NCI-H2107 (cell line): Measurements from ENCODE around the gene UBE2O.
A peak's percentile ranks its signal among the peaks of the same experiment; 100 is the strongest.

Experiments used
- DNase-seq: peaks from one replicate; lab custom pipeline; 2025; lab: John Stamatoyannopoulos, UW

UBE2O gene

DNA sequence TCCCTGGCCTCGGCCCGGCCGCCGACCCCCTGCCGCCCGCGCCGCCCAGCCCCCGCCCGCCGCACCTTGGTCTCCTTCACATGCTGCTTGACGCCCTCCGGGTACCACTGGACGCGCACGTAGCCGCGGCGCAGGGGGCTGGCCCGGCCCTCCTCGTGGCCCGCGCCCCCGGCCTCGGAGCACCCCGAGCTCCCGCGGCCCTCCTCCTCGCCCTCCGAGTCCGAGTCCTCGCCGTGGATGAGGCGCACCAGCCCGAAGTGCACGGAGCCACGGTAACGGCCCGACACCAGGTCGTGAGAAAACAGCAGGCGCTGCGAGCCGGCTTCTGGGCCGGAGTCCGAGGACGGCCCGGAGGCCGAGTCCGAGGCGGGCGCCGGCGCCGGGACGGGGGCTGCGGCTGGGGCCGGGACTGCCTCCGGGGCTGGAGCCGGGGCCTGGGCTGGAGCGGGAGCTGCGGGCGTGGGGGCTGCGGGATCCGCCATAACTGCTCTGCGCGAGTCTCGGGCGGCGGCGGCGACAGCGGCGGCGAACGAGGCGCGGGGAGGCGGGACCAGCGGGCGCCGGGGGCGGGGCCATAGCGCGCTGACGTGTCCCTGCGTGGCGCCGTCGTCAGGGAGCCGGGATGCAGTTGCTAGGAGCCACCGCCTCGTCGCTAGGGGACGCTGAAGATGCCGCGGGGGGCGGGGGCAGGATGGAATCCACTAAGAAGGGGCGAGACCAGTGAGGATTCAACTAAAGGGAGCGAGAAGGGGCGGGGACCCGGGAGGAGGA is at the start of gene UBE2O:
TSS of gene UBE2O (minus strand) at position 493 of the 771 bp plus-strand sequence. CDS start at position 482, 11 bp downstream.
- DNase-seq = peak; percentile 78

DNA sequence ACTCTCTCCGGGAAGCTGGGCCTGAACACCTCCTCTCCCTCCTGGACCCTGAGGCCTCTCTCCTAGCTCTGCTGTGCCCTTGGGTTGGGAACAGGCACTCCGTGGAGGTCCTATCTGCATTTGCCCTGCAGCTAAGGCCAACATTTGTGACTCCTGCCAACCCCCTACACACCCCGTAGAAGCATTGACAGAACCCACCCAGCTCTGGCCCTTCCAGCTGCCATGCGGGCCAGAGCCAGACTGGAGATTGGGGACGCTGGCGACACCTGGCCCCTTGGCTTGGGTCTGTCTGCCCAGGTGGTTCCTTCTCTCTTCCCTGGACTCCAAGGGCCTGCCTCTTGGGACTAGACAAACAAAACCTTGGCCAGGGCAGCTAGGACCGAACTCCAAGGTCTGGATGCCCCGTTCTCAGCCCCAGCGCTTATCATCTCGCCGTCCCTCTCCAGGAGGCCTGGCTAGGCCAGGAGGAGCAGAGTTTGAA is 48.9 kb upstream of the UBE2O start:
- DNase-seq = no peak

DNA sequence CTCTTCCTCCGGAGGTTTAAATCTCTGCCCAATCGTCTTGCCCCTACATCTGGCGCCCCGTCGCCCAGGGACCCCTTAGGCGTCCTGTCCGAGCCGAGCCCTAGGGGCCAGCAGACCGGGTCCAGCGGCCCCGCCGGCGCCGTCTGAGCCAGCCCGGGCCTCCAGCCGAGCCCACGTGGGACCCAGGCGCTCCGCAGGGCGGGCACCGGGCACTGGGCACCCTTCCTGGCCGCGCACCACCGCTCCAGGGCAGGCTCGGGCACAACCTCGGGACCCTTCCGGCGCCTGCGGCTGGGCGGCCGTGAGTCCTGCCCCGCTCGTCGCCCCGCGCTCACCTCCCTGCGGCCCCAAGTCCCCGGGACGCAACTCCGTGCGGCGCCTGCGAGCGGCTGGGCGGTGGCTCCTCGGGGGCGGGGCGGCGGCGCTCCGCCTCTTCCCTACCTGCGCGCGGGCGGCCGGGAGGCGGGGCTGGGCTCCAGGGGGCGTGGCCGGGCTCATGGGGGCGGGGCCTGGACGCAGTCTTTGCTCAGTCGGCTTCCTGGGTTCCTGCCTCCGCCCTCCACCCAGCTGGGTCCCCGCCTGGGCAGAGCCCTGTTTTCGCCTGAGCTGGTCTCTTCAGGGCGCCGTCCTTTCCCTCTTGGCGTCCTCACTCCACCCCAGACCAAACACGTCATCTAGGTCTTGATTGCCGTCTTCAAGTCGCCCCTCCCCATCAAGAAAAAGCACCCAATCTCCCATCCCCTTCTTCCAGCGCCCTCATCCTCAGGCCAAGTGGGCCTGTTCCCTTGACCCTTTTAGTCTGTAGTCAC is 48.3 kb upstream of the UBE2O start, which contains the start of gene RHBDF2:
TSS of gene RHBDF2 (minus strand) at position 406 of the 809 bp plus-strand sequence. CDS start 19,899 bp downstream, outside the sequence.
- peak; percentile 58 for DNase-seq

DNA sequence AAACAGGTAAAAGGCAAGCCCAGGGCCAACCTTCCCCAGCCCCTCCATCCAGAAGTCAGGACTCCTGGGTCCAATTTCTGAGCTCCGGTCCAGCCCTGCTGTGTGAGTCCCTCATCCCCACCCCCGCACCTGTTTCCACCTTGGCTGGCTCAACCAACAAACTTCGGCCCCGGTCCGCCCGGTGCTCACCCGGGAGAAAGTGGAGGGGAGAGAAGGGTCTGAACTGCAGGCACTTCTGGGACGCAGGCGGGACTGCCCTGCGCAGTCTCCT is 47.7 kb upstream of the UBE2O start:
- DNase-seq = no peak

DNA sequence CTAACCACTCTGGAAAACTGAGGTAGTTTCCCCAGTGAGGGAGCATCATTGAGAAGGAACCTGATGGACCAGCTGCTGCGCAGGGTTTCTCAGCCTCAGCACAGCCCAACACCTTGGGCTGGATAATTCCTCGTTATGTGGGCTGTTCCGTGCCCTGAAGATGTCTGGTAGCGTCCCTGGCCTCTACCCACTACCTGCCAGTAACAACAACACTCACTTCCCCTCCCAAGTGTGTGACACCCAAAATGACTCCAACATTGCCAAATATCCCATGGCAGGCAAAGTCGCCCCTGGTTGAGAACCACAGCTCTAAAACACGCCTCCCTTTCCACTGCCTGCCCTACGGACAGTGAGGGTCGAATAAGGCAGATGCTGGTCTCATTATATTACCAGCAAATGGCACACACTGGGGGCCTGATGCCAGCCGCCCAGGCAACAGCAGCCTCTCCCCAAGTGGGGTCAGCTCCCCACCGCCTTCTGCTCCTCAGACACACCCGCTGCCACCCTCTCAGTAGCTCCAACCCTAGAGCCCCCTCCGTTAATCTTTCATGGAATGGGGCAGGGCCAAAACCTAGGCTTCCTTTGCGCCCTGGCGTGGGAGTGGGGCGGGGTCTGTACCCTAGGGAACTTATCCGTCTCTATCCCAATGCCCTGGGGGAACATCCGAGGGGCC is 47.3 kb upstream of the UBE2O start:
- DNase-seq = no peak

DNA sequence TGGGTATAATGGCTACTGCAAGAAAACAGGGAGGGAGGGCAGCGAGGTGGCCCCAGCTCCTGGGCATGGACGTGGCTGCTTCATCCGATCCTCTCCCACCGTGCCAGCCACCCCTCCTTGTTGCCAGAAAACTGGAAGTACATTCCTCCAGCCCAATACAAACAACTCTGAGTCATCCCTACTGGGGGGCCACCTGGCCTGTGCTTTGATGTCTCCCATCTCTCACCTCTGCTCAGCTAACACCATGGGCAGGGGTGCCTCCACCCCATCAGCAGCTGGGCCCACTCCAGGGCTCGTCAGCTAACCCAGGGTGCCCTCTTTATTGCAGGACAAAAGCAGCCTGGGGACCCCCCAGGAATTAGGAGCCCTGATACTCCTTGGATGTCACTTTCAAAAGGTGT is 46.3 kb upstream of the UBE2O start:
- no peak for DNase-seq

DNA sequence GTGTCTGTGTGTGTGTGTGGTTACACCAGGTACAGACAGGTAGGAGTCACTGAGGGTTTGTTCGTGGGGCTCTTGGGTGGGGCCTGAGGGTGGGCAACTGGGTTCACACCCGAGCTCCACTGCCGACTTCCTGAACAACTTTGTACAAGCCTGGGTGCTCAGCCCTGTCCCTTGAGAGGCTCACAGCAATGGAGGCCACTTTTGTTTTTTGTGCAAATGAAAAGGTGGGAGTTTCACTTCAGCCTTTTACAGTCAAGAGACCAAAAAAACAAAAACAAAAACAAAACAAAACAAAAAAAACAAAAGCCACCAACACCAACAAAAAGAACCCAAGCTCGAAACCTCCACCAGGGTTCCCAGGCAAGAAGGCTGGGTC is 45.9 kb upstream of the UBE2O start:
- no peak for DNase-seq

DNA sequence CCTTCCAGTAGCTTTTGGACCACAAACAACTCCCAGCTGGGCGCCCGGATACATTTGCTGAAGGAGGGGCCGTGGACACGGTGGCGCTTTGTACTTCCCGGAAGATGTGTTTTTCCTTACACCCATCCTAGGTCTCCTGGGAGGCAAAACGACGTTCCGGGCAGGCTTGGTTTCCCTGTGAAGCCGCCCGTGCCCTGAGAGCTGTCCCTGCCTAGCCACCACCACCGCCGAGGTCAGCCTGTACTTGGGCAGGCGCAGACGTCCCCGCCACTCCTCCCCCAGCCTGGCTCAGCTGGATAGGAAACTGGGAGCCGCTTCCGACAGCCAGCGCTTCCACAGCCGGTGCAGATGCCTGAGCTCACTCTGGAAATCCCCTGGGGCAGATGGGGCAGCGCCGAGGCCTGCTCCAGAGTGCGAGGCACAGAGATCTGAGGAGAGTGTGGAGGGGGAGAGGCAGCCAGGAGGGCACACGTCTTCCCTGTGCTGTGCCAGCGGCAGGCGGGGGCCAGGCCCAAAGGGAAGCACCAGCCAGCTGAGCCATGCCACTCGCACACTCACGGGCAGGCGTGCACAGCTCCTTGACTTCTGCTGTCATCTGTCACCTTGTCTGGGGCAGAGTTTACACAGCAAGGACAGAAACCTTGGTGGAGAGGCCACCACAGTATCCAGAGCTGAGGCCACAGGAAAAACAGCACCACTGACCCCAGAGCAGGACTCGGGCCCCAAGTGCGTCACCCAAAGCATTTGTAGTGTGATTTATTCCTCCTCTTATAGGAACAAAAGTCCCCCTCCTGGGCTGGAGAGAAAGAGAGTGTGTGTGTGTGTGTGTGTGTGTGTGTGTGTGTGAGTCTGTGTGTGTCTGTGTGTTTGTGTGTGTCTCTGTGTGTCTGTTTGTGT is 45.3 kb upstream of the UBE2O start:
- DNase-seq = peak; percentile 65

DNA sequence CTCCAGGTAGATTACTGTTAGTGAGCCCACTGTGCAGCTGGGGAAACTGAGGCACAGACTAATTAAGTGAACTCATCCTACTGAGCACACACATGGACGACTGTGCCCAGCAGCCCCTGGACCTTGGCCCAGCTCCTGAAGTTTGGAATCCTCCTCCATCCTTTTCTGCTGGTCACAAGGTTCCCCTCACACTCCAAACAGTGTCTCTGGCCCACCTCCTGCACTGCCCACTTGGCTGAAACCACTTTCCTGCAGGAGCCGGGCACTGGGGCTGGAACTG is 44.7 kb upstream of the UBE2O start:
- DNase-seq = no peak

DNA sequence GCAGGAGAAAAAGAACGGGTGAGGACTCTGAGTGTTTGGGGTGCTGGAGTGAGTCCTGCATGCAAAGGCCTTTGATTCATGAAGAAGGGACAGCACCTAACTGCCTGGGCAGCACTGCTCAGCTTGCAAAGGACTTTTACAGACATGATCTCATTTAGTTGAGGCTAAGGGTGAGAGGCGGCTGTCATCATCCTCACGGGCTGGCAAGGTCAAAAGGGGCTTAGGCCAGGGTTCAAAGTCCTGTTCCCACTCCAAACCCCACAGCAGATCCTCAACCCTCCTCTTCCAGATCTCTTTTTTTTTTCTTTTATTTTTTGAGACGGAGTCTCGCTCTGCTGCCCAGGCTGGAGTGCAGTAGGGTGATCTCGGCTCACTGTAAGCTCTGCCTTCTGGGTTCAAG is 43.5 kb upstream of the UBE2O start:
- DNase-seq = no peak

DNA sequence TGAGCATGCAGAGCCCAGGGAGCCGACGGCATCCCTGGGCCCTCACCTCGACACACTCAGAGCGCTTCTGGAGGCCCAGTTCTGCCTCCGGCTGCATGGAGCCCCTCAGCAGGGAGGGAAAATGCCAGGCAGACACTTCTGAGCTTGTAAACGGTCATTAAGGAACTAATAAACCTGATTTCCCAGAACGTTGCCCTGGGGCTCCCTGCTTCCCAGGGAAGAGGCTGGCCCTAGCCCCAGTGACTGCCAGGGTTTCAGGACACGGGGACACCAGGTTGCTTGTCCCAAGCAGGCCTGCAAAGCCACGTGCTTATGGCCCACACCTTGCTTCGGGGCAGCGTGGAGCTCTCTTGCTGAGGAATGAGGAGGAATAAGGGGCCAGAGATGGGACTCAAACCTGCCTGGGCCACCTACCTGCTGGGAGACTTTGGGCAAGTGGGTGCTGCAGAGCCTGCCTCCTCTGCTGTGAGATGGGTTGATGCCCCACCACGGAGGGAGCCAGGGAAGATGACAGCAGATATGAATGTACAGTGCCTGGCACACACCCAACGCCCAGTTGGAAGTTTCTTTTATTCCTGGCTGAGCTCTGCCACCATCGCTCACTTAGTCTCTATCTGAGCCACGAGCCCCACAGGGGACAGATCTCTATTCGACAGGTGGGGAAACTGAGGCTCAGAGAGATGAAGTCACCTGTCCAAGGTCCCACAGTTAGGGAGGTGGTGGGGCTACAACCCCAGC is 42.9 kb upstream of the UBE2O start:
- no peak for DNase-seq

DNA sequence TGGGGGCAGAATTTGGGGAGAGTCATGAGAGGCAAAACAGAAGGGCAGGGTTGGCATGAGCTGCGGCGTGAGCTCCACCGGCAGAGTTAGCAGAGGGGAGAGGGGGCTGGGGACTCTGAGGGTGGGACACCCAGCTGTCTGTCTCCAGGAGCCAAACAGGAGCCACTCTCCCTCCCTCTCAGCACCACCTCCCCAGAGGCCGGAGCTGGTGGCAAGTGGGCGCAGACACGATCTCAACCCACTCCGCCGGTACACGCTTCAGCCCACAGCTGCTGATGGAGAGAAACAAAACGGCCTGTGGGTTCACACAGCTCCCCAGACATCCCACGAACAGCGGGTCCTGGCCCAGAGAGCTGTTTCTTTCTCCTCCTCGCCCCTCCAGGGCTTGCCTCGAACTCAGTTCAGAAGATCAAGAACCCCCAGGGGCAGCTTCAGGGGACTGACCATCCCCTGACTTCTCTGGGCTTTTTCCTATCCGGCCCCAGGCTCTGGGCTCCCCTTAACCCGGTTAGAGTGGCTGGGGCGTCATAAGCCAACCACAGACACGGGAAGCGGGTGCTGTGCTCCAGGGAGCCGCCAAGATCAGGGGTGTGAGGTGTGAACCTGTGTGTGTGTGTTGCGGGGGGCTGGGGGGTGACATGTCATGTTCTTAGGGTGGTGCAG is 40.7 kb upstream of the UBE2O start:
- no peak for DNase-seq

DNA sequence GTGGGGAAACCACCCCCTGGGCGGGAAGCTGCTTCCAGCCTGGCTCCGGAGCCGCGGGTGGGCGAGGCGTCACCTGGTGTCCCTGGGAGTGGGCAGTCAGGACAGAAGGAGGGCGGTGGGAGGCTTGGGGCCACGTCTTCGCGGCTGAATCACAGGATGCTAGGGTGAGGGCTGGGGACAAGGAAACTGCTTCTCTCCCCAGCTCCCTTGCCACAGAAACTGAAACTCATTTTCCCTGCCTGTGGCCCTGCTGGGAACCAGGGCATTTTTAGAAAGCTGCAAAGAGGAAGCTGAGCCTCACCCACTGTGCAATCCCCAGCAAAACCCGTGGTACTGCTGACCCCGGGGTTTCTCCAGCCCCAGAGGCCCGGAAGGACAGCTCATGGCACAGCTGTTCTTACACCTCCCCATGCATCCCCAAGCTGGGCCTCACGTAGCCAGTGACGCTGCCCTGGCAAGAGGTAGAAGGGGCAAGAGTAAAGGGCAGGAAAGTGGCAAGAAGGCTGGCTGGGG is 40.1 kb upstream of the UBE2O start:
- DNase-seq = no peak

DNA sequence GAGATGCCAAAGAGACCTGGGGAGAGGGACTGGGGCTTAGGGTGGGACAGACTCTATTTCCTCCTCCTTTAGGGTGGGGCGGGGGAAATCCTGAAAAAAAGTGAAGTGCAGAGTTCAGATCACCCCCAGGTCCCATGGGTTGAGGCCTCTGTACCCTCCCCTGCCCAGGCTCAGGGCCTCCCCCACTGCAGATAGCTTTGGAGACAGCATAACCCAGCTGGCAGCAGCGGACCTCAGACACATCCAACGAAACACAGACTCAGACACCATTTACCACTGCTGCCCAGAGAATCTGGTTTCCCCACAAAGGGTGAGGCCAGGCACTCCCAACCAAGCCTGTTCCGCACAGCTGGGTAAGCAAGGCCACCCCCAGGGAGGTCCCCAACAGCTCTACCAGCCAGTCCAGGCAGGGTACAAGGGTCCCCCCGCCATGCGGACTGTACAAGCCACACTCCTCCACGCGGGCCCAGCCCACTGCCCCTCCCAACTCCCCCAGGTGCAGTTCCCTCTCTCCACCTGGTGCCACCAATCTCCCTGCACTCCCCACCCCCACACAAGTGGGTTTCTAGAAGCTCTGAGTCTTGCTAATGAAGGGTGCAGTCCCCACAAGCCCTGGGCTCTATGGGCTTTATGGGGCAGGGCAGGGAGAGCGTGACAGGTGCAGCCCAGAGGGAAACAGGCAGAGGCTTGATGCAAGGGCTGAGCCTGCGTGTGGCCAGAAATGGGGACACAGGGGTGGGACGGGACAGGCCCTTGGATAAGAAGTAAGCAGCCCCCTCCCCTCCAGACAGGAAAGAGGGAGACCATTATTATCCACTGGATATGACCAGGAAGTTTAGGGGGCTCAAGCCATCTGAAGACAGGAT is 39.4 kb upstream of the UBE2O start:
- peak; percentile 70 for DNase-seq

DNA sequence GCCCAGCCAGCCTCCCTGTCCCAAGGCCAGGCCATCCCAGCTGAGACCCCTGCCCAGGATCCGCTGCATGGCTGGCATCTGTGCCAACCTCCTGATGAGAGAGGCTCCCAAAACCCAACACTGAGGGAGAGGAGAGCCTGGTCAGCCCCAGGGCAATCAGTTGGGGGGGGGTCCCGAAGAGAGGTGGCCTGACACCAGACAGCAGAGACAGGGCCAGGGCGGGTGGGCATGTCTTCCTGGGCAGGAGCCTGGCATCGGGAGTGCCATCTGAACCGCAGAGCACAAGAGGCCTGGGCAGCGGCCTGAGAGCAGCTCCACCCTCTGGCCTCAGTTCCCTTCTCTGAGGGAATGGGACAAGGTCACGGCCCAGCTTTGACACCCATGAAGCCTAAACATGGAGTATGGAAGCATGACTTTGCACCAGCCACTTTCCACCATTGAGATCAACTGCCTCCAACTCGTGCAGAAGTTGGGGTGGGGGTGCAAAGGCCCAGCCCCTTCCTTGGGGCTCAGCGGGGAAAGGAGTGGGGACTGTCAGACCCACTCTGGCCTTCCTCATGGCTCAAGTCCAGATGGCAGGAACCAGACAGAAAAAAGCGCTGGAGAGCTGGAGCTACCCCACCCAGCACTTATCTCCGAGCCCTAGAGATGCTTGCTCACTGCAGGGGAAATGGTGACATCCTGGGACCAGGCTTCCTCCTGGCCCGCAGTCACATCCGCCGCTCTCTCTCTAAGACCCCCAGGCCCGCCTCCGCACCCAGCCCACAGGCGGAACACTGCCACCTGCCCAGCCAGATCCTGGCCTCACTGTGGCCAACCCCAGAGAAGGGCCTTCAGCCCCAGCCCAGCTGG is 38.5 kb upstream of the UBE2O start:
- no peak for DNase-seq

DNA sequence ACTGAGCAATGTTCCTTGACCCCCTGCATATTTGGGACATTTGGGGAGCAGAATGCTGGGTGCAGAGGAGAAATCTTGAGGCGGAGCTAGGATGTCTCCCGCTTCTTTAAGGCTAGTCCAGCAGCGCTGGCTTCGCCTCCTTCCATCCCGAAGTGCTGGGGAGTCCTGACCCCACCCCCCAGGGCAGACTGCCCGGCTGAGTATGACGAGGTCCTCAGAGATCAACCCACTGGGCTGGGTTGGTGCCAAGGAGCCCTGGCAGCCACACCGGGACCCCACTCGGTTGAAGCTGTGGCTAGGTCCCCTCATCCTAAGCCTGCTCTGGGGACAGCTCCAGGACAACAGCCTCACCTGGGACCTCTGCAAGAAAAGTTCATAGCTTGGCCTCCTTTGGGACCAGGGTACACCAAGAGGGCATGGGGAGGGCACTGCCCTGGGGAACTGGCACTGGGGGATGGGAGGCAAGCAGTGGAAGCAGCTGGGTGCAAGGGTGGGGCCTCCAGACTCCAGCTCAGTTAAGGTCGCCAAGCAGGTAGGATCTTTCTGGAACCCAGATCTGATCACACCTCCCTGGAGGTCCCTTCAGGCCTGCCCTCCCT is 37.3 kb upstream of the UBE2O start:
- no peak for DNase-seq

DNA sequence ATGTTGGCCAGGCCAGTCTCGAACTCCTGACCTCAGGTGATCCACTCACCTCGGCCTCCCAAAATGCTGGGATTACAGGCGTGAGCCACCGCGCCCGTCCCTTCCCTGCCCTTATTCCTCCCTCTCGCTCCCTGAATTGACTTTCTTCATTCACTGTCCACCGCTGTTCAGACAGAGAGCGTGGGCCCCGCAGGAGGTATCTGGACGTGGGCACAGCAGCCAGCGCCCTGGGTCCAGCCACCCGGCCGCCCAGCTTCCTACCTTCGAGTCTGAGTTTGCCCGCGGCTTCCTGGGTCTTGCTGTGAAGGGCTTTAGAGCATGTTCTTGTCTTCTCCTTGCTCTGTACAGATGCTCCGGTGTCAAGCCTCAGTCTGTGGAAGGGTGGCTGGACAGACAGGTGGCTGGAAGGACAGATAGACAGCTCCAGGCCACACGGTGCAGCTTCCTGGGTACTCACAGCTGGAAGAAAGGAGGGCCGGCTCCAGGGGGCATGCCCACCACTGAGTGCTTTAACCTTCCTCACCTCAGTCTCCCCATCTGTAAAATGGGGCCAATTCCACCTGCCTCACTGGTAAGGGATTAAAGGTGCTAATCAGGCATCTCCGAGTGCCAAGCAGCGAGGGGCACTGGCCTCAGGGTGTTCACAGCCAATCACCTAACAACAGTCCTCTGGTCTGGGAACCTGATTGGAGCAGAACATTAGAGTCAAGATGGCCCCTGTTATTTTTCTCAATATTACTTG is 34.7 kb upstream of the UBE2O start:
- no peak for DNase-seq
